ENCODE data around the gene EVA1C. TPM values are rescaled to one million over a fixed set of nuclear protein-coding genes. Genes with fewer than 3 reads are reported as not detected.
"Not testable (repeated sequence)": the region's sequence is repeated elsewhere in the genome, so short reads cannot be mapped to it uniquely, and the experiment has no call there.

Gene EVA1C
- total RNA-seq, 1 experiment from 2014 or later = 16.1 TPM

GRCh38 chr21:32461503-32461902, 49.0 kb downstream of the EVA1C start:
- Histone ChIP-seq H2AFZ (ENCODE audit: low read length) (no peak overlapping the region), H3K4me1 (ENCODE audit: insufficient read depth, low read length) (peaks cover 42% of the 10 kb centered on the region), H3K27me3 (ENCODE audit: low read length) (no peaks in the 10 kb centered on the region), H3K9ac (ENCODE audit: low read length) (no peak overlapping the region), H3K9me3 (ENCODE audit: low read length) (no peaks in the 10 kb centered on the region), H4K20me1 (ENCODE audit: low read length) (no peaks in the 10 kb centered on the region), H3K36me3 (ENCODE audit: low read depth, low read length) (peaks cover 19% of the 10 kb centered on the region; the same call in 1 of the 2 replicates), H3K4me2 (ENCODE audit: low read length) (no peak overlapping the region), H3F3A (ENCODE audit: low read length, unreplicated experiment) (no peaks in the 10 kb centered on the region), H3K4me3 (ENCODE audit: low read length) (no peak overlapping the region), H3K79me2 (ENCODE audit: low read length) (no peaks in the 10 kb centered on the region), H3K27ac (ENCODE audit: low read length) (no peak overlapping the region), H3K9me2 (replicated peaks; ENCODE audit: low read length) (no peaks in the 10 kb centered on the region)
- CTCF ChIA-PET = no interaction called here
- no peak for TF ChIP-seq EZH2 (IDR thresholded peaks at IDR 0.05; ENCODE audit: low read length, unreplicated experiment)
- TF ChIP-seq CTCF (conservative IDR thresholded peaks at IDR 0.05; ENCODE audit: low read depth, low read length) = no peak
- TF ChIP-seq EZH2phosphoT487 (IDR thresholded peaks at IDR 0.05; ENCODE audit: borderline replicate concordance, low read length) = no peak
- DNase-seq (no peak), ATAC-seq (no peak)
- BruUV-seq (replicated peaks) = no TSS peak
- POLR2A ChIA-PET (ENCODE audit: unreplicated experiment) = no interaction called here
- intact Hi-C loops (cut with micrococcal nuclease) = loop anchor here (5.0 kb wide), 1 partner anchor 34 kb away; no protein-coding TSS in a partner anchor

DNA sequence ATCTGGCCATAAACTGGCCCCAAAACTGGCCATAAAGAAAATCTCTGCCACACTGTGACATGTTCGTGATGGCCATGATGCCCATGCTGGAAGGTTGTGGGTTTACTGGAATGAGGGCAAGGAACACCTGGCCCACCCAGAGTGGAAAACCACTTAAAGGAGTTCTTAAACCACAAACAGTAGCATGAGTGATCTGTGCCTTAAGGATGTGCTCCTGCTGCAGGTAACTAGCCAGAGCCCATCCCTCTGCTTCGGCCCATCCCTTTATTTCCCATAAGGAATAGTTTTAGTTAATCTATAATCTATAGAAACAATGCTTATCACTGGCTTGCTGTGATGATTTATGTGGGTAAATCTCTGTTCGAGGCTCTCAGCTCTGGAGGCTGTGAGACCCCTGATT, 50.1 kb downstream of the EVA1C start:
- peaks cover 31% of the 10 kb centered on the region for H3K4me1 ChIP-seq (ENCODE audit: insufficient read depth, low read length)
- H3K9me3 ChIP-seq (ENCODE audit: low read length); POLR2A ChIA-PET (ENCODE audit: unreplicated experiment); BruUV-seq (replicated peaks); DNase-seq; H3F3A ChIP-seq (ENCODE audit: low read length, unreplicated experiment); ATAC-seq; CTCF ChIA-PET; H3K4me2 ChIP-seq (ENCODE audit: low read length); H2AFZ ChIP-seq (ENCODE audit: low read length); H3K79me2 ChIP-seq (ENCODE audit: low read length); H3K9me2 ChIP-seq (replicated peaks; ENCODE audit: low read length); H4K20me1 ChIP-seq (ENCODE audit: low read length); H3K27me3 ChIP-seq (ENCODE audit: low read length); H3K4me3 ChIP-seq (ENCODE audit: low read length): not testable (repeated sequence)
- intact Hi-C loops (cut with micrococcal nuclease) = loop anchor here (5.0 kb wide), 1 partner anchor 35 kb away; no protein-coding TSS in a partner anchor
- peaks cover 19% of the 10 kb centered on the region; the same call in 1 of the 2 replicates for H3K36me3 ChIP-seq (ENCODE audit: low read depth, low read length)
- peak overlapping the region; percentile 73 for H3K9ac ChIP-seq (ENCODE audit: low read length)
- H3K27ac ChIP-seq (ENCODE audit: low read length) = peak overlapping the region; percentile 93

GRCh38 chr21:32463367-32463766, 50.9 kb downstream of the EVA1C start:
- Histone ChIP-seq H3K9ac (ENCODE audit: low read length) (peak overlapping the region; percentile 73), H3K79me2 (ENCODE audit: low read length) (no peaks in the 10 kb centered on the region), H3K36me3 (ENCODE audit: low read depth, low read length) (peaks cover 19% of the 10 kb centered on the region; the same call in 1 of the 2 replicates), H3K27ac (ENCODE audit: low read length) (peak overlapping the region; percentile 93), H3K9me2 (replicated peaks; ENCODE audit: low read length) (no peaks in the 10 kb centered on the region), H2AFZ (ENCODE audit: low read length) (no peak overlapping the region), H3K4me1 (ENCODE audit: insufficient read depth, low read length) (peaks cover 25% of the 10 kb centered on the region), H3K9me3 (ENCODE audit: low read length) (no peaks in the 10 kb centered on the region), H4K20me1 (ENCODE audit: low read length) (no peaks in the 10 kb centered on the region), H3K4me2 (ENCODE audit: low read length) (peak overlapping the region; percentile 50), H3K27me3 (ENCODE audit: low read length) (no peaks in the 10 kb centered on the region), H3F3A (ENCODE audit: low read length, unreplicated experiment) (no peaks in the 10 kb centered on the region), H3K4me3 (ENCODE audit: low read length) (no peak overlapping the region)
- ATAC-seq (peak; percentile 21; the same call in 1 of the 2 replicates), DNase-seq (peak; percentile 66)
- intact Hi-C loops (cut with micrococcal nuclease) = loop anchor here (5.0 kb wide), 1 partner anchor 36 kb away; no protein-coding TSS in a partner anchor
- BruUV-seq (replicated peaks) = no TSS peak
- TF ChIP-seq EZH2phosphoT487 (IDR thresholded peaks at IDR 0.05; ENCODE audit: borderline replicate concordance, low read length) (no peak), CTCF (conservative IDR thresholded peaks at IDR 0.05; ENCODE audit: low read depth, low read length) (no peak), EZH2 (IDR thresholded peaks at IDR 0.05; ENCODE audit: low read length, unreplicated experiment) (no peak)
- CTCF ChIA-PET = no interaction called here
- POLR2A ChIA-PET (ENCODE audit: unreplicated experiment) = no interaction called here
